Activated naive CD4-positive, alpha-beta T cell treated with Interleukin-2 at 50 U/mL for 16 hours (primary cell): ENCODE data around the gene ANO6.
"Not testable (repeated sequence)": the region's sequence is repeated elsewhere in the genome, so short reads cannot be mapped to it uniquely, and the experiment has no call there.

Source experiments
- DNase-seq: peaks from one replicate; pipeline ENCODE4 v3.0.0-alpha.2; 2020

Gene ANO6

DNA sequence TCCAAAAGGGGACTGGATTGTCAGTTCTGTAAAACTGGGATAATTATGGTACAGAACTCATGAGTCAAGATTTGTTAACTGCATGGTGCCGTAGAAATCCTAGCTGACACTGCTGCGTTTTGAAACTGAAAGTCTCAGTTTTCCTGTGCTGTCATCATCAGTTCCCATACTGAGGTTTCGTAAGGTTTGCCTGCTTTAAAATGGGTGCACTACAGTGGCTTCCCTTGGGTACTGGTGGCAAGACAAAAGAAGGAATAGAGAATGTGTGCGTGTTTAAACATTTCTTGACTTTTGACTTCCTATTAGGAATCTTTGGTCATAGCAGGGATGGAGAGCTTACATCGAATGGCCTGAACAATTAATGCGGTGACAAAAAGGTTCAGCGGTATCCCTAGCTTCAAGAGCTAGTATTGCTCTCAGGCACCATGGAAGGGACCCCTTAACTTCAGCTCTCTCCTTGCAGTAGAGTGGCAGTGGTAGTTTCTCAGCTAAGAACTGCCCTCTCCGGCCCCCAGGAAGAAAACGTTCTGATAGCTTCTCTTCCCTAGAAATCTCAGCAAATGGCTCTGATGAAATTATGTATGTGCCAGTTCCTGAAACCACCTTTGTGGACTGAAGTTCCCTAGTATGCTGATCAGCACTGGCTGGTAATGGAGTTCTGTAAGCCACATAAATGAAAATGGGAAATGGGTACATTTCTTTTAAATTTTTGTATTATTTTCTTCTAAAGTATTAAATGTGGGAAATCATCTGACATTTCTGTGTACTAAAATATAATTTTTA, 28.9 kb downstream of the ANO6 start:
- no peak for DNase-seq

GRCh38 chr12:45246236-45246635, 30.3 kb downstream of the ANO6 start:
- DNase-seq, result no peak

DNA sequence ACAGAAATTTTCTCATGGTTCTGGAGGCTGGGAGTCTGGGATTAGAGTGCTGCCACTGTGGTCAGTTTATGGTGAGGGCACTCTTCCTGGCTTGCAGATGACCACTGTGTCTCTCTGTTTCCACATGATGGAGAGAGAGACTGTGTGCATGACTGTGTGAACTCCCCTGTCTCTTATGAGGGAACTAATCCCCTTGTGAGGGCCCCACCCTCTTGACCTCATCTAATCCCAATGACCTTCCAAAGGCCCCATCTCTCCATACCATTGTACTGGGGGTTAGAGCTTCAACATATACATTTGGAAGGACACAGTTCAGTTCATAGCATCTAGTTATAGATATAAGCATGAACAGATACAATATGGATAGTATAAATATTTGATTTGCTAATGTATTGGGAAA, 31.7 kb downstream of the ANO6 start:
- DNase-seq, result no peak

GRCh38 chr12:45248095-45248494, 32.2 kb downstream of the ANO6 start:
- no peak for DNase-seq

GRCh38 chr12:45254254-45254653, 38.4 kb downstream of the ANO6 start:
- no peak for DNase-seq

GRCh38 chr12:45256721-45257120, 40.8 kb downstream of the ANO6 start:
- no peak for DNase-seq

DNA sequence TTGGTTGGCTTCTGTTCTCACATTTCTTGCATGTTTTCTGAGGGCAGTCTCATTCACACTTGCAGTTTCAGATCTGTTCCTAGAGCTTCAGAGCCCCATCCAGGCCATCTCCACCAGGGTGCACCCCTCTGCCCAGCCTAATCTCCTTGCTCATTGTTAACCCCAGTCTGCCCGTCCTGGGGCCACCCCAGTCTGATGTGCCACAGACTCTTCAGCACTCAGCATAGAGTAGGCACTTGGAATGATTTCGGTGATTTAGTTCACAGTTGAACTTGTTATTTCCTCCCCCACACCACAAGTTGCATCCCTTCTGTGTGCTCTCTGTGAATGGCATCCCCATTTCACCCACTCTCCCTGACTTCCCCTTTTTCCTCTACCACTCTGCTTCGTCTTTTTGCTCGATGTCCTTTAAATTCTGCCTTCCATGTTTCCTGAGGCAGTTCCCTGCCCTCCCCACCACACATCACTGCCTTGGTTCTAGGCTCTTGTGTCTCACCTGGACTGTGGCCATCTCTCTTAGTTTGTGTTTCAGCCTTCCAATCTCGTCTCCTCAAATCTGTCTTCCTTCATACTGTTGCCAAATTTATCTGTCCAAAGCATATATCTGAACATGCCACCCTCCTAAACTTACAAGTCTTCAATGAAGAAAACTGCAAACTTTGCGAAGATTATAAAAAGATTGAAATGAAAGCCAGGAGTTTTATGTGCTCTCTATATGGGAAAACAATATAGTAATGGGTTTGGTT, 41.5 kb downstream of the ANO6 start:
- DNase-seq, result no peak

- no peak for DNase-seq
Observed at GRCh38 chr12:45259675-45260074, 43.8 kb downstream of the ANO6 start.

DNA sequence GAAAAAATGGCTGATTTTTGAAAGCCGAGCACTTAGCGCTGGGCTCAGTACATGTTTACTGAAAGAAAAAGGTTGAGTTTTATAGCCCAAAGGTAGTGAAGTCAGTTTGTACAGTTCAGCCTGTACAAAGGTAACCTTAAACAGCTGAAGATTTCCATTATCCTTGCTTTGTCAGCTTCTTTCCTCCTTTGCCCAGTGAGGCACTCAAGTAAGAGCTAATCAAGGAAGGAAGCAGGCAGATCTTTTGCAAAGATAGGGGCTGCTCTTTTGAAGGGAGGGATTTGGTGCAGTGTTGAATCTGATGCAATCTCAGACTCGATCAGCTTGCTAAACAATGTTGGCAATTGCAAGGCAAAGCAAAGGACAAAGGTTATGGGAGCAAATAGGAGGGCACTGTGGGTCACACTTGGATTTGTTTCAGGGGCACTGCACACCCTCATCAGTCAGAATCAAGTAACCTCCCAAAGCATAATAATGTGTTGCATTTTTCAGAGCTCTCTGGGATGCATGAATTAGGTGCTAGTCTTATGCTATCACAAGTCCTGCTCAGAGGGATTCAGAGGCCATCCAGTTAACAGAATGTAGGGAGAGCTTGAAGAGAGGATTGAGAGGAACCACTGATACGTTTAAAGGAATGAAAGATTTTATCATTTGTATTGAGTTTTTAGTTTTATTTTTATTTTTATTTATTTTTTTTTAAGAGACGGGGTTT, 44.4 kb downstream of the ANO6 start:
- no peak for DNase-seq

- no peak for DNase-seq
Observed at GRCh38 chr12:45260854-45261253, 45.0 kb downstream of the ANO6 start.

DNA sequence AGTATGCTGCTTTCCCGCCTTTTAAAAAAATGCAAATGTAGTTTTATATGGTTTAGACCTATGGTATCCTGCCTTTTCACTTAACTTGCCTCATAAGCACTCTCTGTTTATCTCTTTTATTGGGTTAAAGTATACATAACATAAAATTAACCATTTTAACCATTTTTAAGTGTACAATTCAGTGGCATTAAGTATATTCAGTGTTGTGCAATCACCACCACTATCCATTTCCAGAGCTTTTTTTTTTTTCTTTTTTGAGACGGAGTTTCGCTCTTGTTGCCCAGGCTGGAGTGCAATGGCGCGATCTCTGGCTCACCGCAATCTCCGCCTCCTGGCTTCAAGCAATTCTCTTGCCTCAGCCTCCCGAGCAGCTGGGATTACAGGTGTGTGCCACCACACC, 46.3 kb downstream of the ANO6 start:
- DNase-seq, result not testable (repeated sequence)

DNA sequence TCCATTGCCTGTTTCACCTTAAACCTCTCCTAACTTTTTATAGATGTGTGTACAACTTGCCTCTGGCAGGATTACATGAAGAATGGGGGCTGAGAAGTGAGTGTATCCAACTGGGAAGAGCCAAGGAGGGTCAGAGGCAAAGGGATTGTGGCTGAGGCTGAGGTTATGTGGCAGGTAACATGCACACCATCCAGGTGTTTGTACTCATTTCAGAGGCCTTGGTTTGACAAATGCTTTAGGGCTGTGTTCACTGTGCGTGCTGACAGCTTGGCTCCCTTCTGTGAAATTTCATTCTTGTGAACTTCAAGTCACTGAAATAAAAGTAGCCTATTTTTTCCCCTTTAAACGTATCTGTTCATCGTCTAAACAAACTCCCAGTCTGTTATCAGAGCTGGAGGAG, 47.7 kb downstream of the ANO6 start:
- no peak for DNase-seq

DNA sequence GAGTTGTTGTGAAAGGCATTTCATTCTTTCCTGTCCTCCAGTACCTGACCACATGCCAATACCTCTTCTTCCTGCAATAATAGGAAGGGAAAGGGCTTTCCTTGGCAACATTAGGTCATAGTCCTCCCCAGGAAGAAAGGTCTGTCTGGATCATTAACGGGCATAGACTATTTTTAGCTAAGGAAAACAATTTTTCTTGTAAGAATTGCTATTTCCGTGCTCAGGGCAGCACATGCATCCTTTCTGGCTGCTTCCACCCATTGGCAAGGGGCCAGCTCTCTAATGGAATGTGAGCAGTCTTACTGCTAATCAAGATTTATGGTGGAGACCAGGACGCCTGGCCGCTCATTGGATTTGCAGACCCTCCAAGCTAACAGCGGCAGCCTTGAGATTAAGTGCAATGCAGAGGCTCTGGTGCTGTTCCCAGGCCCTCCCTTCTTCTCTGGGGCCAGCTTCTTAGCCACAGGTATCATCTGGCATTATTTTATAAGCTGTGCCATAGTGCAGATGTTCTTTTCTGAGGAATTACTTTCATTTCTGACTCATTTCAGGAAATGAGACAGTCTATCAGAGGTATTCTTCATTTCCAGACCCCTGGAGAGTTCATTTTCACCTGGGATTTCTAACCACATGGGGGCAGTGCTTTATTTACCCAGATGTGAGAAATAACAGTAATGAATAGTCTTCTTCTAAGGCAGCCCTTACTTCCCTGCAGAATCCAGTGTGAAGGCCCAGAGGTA, 52.9 kb downstream of the ANO6 start:
- no peak for DNase-seq

GRCh38 chr12:45269412-45269751, 53.5 kb downstream of the ANO6 start:
- no peak for DNase-seq

DNA sequence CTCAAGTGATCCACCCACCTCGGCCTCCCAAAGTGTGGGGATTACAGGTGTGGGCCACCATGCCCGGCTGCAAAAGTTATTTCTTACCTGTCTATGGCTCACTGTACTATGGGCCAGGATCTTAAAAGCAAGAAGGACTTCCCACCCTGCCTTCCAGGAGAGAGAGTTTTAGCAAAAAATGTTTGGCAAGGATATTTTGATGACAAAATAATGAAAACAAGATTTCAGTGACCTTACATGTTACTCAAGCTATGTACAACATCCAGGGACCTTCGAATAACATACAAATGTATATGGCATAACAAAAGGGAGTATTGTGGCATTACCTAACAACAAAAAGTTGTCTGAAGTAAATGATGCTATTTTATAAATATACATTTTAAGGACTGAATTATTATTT, 55.1 kb downstream of the ANO6 start:
- no peak for DNase-seq

GRCh38 chr12:45273717-45274271, 57.9 kb downstream of the ANO6 start:
- DNase-seq, result no peak

GRCh38 chr12:45276154-45276755, 60.4 kb downstream of the ANO6 start:
- no peak for DNase-seq

- DNase-seq, result no peak
Observed at GRCh38 chr12:45278447-45278846, 62.6 kb downstream of the ANO6 start.

DNA sequence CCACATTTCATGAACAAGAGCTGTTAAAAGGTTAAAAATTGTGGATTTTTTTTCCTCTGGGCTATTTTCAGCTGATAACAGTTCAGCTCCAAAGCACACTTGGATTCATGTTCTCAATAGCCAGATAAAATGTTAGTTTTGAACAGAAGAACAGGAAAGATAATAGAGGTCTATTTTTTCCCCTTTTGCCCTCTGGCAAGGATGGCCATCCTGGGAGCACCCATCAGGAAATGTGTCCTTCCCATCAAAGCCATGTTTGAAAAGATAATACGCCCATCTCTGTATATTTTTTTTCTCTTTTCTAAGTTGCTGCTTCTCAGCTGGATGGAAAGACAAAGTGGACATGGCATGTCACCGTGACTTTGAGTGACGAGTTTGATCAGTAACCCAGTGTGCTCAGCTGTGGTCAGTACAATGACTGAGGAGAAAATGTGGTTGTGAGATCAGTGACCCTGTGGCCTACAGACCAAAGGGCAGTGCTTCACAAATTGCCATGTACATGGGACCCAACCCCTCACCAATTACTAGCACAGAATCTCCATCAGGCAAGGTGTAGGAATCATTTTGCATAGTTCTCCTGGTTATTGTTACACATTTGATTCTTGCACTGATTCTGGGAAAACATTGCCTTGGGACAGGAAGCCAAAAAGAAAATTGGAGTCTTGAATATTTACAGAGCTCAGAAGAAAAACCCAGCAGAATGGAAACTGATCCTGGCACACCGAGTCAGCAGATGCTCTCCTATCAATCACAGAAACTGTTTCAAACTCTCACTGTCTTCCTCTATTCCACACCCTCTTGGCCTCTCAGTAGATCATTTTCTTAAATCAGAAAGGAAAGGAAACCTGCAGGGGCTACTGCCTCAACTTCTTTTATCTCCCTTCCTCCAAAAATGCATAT, 64.3 kb downstream of the ANO6 start:
- no peak for DNase-seq

DNA sequence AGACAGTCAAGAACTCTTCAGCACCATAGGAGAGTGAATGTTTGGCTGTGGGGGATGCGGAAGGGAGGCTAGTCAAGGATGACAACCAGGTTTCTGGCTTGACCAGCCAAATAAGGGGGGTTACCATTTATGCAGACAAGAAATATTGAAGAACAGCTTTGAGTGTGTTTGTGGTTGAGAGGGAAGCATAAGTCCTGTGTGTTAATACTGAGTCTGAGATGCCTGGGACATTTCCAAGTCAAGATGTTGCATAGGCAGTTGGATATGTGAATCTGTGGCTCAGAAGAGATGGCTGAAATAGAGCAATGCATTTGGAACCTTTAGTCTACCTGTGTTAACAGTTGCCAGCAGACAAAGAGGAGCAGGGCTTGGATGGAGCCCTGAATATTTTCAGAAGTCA, 66.1 kb downstream of the ANO6 start:
- no peak for DNase-seq

DNA sequence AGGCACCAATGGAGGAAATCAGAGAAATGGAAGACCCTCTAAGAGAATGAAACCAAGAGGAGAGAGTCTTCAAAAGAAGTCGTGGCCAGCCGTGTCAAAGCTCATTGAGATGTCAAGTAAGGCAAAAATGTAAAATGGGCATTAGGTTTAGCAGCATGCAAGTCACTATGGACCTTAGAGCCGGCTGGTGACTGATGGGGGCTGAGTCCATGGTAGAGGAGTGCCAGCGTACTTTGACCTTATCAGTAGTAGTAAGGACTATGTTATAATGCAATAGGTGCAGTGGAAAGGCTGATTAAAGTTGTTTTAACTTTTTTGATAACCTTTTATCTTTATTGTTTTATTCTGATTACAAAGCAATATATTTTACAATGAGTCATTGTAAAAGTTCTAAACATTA, 66.5 kb downstream of the ANO6 start:
- no peak for DNase-seq
